DND-41 (cell line): Measurements from ENCODE around the gene KCNC3.
A peak's percentile ranks its signal among the peaks of the same experiment; 100 is the strongest.

Source experiments
- ATAC-seq: fragments of 200-7000 bp; cut with Tn5 transposase; 3 replicates; pipeline ENCODE4 v1.9.1; 2021; ENCODE audit warnings: low read depth; ENCODE audit not compliant: insufficient read depth
- DNase-seq: peaks from one replicate; pipeline ENCODE4 v3.0.0-alpha.2; 2020
- H2AFZ ChIP-seq: 2 replicates; pipeline ENCODE4 v1.6.0; 2012; ENCODE audit warnings: low read depth, low read length
- H3K27ac ChIP-seq: 2 replicates; pipeline ENCODE4 v1.5.1; 2012; ENCODE audit warnings: low read length, inconsistent platforms
- H3K27me3 ChIP-seq: fragments of 200-600 bp; sonication (generic); 2 replicates; pipeline ENCODE4 v1.6.0; 2012; ENCODE audit warnings: low read length, mild to moderate bottlenecking, inconsistent platforms; ENCODE audit not compliant: insufficient read depth, poor library complexity
- H3K36me3 ChIP-seq: 2 replicates; pipeline ENCODE4 v1.5.1; 2012; ENCODE audit warnings: low read length, inconsistent platforms; ENCODE audit not compliant: insufficient read depth
- H3K4me1 ChIP-seq: 2 replicates; pipeline ENCODE4 v1.5.1; 2012; ENCODE audit warnings: mild to moderate bottlenecking, low read length; ENCODE audit not compliant: insufficient read depth
- H3K4me2 ChIP-seq: 2 replicates; pipeline ENCODE4 v1.6.0; 2012; ENCODE audit warnings: mild to moderate bottlenecking, moderate library complexity, low read length, inconsistent platforms; ENCODE audit not compliant: insufficient read depth
- H3K4me3 ChIP-seq, 2 experiments: fragments of 200-600 bp in 1 of 2; shearing (Covaris generic) in 1 of 2; 2 replicates each; pipeline ENCODE4 v1.5.1; 2012 to 2016; ENCODE audit warnings: inconsistent platforms in 2 of 2, low read length in 2 of 2, mild to moderate bottlenecking in 2 of 2, low read depth in 1 of 2, moderate library complexity in 1 of 2
- H3K79me2 ChIP-seq: 2 replicates; pipeline ENCODE4 v1.6.0; 2012; ENCODE audit warnings: low read length, inconsistent platforms; ENCODE audit not compliant: insufficient read depth
- H3K9ac ChIP-seq: 2 replicates; pipeline ENCODE4 v1.6.0; 2012; ENCODE audit warnings: low read depth, mild to moderate bottlenecking, inconsistent platforms, low read length, moderate library complexity
- H3K9me3 ChIP-seq: 2 replicates; pipeline ENCODE4 v1.5.1; 2012; ENCODE audit warnings: low read length, moderate library complexity, mild to moderate bottlenecking, inconsistent platforms; ENCODE audit not compliant: insufficient read depth, severe bottlenecking
- H4K20me1 ChIP-seq: 2 replicates; pipeline ENCODE4 v1.6.0; 2012; ENCODE audit warnings: low read length; ENCODE audit not compliant: insufficient read depth
- EZH2 ChIP-seq: IDR thresholded peaks from 3 replicates; pipeline ENCODE4 v1.6.1; 2012; ENCODE audit warnings: borderline replicate concordance, low read depth, mild to moderate bottlenecking, moderate library complexity, low read length, inconsistent platforms; ENCODE audit not compliant: severe bottlenecking
- TF ChIP-seq, protein P1 (sequence below): IDR thresholded peaks from 2 replicates; pipeline ENCODE4 v1.5.1; 2012; ENCODE audit warnings: borderline replicate concordance, low read length, moderate library complexity, mild to moderate bottlenecking; ENCODE audit not compliant: poor library complexity, severe bottlenecking; ENCODE audit errors: extremely low read depth

Gene KCNC3

DNA sequence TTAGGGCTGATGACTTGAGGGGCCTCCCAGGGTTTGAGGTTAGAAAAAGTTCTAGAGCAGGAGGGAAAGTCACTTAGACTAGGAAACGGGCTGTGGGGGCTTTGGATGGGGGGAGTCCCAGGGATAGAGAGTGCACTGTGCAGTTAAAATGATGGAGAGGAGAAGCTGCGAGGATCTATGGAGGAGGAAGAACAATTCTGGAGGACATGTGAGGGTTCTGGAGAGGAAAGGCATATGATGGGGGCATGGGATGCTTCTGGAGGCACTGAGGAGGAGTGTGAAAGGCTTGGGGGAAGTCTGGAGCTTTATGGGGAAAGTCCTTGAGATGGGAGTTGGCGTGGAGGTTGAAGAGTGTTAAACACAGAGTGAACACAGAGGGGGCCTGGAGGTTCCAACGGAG, 2.2 kb downstream of the KCNC3 start:
- TF ChIP-seq, protein P1, sequence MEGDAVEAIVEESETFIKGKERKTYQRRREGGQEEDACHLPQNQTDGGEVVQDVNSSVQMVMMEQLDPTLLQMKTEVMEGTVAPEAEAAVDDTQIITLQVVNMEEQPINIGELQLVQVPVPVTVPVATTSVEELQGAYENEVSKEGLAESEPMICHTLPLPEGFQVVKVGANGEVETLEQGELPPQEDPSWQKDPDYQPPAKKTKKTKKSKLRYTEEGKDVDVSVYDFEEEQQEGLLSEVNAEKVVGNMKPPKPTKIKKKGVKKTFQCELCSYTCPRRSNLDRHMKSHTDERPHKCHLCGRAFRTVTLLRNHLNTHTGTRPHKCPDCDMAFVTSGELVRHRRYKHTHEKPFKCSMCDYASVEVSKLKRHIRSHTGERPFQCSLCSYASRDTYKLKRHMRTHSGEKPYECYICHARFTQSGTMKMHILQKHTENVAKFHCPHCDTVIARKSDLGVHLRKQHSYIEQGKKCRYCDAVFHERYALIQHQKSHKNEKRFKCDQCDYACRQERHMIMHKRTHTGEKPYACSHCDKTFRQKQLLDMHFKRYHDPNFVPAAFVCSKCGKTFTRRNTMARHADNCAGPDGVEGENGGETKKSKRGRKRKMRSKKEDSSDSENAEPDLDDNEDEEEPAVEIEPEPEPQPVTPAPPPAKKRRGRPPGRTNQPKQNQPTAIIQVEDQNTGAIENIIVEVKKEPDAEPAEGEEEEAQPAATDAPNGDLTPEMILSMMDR = no peak
- no peak for TF ChIP-seq EZH2
- no peaks in the 10 kb centered on the region for H4K20me1 ChIP-seq
- H3K36me3 ChIP-seq = no peaks in the 10 kb centered on the region
- no peak overlapping the region for H2AFZ ChIP-seq
- H3K4me3 ChIP-seq = no peak overlapping the region
- H3K79me2 ChIP-seq = no peaks in the 10 kb centered on the region
- no peak overlapping the region for H3K27ac ChIP-seq
- no peak overlapping the region for H3K4me2 ChIP-seq
- H3K9me3 ChIP-seq = no peaks in the 10 kb centered on the region
- DNase-seq = no peak
- H3K4me1 ChIP-seq = peaks cover 29% of the 10 kb centered on the region
- H3K27me3 ChIP-seq = no peaks in the 10 kb centered on the region
- no peak overlapping the region for H3K9ac ChIP-seq
- no peak for ATAC-seq

GRCh38 chr19:50326101-50326664, 3.0 kb downstream of the KCNC3 start:
- H3K4me2 ChIP-seq = peak overlapping the region; percentile 62
- no peak overlapping the region for H2AFZ ChIP-seq
- H3K79me2 ChIP-seq = no peaks in the 10 kb centered on the region
- DNase-seq (no peak), ATAC-seq (no peak)
- no peak overlapping the region for H3K9ac ChIP-seq
- no peaks in the 10 kb centered on the region for H4K20me1 ChIP-seq
- peak overlapping the region in 1 of 2 experiments; percentile 45; a peak in 2 of 4 replicates for H3K4me3 ChIP-seq
- H3K9me3 ChIP-seq = no peaks in the 10 kb centered on the region
- no peaks in the 10 kb centered on the region for H3K27me3 ChIP-seq
- TF ChIP-seq, protein P1 = no peak
- TF ChIP-seq EZH2 = no peak
- no peaks in the 10 kb centered on the region for H3K36me3 ChIP-seq
- H3K4me1 ChIP-seq = peaks cover 21% of the 10 kb centered on the region
- no peak overlapping the region for H3K27ac ChIP-seq

DNA sequence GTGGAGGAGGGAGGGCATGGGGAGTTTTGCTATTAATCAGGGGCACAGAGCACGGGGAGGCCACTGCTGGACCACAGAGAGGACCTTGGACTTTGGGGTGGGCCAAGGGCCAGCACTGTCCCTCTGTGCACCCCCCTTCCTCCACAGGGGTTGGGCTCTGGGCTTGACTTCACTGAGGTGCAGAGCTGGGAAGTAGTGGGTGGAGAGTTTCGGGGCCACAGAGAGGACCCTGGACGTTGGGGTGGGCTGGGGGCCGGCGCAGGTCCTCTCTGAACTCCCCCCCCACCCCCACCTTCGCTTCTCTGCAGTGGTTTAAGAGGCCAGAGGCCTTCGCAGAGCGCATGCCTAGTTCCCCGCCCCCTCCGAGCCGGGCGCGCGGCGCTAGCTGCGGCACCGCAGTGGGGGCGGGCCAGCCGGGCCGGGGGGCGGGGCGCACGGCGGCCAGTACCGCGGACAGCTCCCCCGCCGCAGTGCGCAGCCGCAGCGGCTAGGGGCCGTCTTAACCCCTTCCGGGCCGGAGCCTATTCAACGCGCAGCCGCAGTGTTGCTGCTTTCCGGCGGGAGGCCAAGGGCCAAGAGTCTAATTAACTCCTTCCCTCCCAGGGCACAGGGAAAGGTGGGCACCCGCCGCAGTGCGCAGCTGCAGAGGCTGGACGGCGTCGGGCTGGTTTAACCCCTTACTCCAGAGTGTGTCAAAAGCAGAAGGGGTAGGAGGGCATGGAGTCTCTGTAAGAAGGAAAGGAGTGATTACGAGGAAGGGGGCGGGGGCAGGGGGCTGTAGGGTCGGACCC, 3.7 kb downstream of the KCNC3 start:
- Histone ChIP-seq H3K9ac (no peak overlapping the region), H3K79me2 (no peaks in the 10 kb centered on the region), H2AFZ (peak overlapping the region; percentile 68), H3K27ac (no peak overlapping the region), H3K4me3 (peak overlapping the region in 1 of 2 experiments; percentile 45; a peak in 2 of 4 replicates), H3K4me2 (peak overlapping the region; percentile 62), H3K27me3 (no peaks in the 10 kb centered on the region), H3K9me3 (no peaks in the 10 kb centered on the region), H3K4me1 (peaks cover 16% of the 10 kb centered on the region), H4K20me1 (no peaks in the 10 kb centered on the region), H3K36me3 (no peaks in the 10 kb centered on the region)
- TF ChIP-seq, protein P1 = no peak
- no peak for TF ChIP-seq EZH2
- DNase-seq (peak; percentile 83), ATAC-seq (peak; percentile 92)
